HG02970 (cell line): ENCODE data around the gene ABCA12.

ENCODE experiments used
- ATAC-seq: cut with Tn5 transposase; IDR thresholded peaks from one replicate; pipeline ENCODE4 v1.9.1; 2021; ENCODE audit warnings: mild to moderate bottlenecking, moderate library complexity, moderate number of reproducible peaks; ENCODE audit not compliant: unreplicated experiment, low FRiP score

ABCA12 gene

DNA sequence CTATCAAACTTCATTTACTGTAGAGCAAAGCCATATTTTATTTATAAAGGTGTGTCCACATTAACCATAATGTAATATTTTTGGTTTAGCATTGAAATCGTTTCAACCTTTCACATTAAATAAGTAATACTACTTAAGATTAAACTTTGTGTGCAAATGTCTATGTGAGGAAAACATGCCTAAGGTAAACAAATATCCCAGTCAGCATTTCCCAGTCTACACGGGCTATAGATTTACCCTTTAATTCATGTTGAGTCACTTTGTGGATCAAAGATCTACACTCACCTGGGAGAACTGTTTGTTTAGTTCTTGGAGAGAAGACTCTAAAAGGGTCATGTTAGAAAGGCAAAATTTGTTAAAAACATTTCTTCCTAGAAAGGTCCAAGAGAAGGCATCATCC is 89.1 kb downstream of the ABCA12 start:
- ATAC-seq = no peak

DNA sequence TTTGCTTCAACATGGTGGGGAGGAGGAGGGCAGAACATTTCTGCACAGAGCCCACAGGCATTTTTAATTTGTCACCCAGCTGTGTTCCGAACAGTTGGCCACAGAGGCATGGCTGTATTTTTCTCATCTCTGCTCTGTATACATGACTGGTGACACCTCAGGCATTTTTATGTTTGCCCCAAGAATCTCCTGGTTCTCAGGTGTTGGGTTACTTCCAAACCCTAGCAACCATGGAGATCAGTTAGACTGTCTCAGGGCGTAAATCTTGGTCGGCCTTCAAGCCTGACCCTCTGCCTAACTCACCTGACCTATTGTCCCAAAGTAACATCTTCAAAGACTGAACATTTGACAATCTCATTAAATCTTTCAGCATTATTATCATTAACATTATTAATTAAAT is 100.0 kb downstream of the ABCA12 start:
- ATAC-seq = no peak

GRCh38 chr2:215036314-215036713 is 102.1 kb downstream of the ABCA12 start:
- ATAC-seq = no peak

DNA sequence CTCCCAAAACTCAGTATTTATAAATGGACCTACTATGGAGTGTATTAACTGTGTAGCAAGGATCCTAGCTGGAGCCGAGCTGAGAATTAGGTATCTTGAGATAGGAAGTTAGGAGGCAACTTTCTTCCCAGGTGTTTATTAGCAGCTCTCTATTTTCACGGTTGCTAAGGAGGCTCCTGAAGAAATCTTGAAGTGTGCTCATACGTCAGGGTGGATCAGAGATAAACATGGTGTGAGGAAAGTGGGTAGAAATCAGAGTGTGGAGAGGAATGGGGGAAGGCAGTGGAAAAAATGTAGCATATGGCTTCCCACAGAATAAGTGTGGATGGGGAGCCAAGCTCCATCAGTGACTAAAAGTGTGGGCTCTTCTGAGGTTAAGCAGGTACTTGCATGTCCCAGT is 104.3 kb downstream of the ABCA12 start:
- no peak for ATAC-seq

DNA sequence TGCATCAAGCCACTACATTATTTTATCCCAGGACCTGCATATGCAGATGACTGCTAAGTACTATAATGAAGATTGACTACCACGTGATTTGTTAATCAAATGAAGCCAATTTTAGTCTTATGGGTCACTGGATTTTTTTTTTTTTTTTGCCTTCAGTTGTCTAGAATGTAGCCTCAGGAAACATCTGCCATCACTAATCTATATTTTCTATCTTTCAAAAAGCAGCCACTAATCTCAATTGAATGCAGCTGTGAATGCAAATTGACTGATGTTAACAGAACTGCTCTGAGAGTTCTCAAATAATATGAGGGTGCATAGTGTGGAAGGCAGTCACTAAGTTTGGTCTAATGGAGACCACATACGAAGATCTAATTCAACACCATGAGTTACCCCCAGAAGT is 106.3 kb downstream of the ABCA12 start:
- ATAC-seq = no peak

GRCh38 chr2:215031321-215031720 is 107.1 kb downstream of the ABCA12 start:
- no peak for ATAC-seq

DNA sequence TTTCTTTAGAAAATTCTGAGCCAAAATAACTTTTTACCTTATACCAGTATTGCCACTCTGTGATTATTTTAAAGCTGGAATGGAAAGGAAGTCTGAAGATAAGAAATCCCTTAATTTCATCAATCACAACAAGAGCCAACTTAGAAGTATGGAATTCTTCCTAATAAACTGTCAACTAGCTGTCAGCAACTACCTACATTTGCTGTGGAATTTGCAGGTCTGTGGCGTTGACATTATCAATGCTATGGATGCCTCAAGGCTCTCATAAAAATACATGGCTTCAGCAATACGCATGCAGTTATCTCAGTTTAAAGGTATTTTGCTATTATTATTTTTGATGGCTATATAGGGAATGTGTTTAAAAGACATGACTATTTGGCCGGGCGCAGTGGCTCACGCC is 108.5 kb downstream of the ABCA12 start:
- ATAC-seq = no peak

GRCh38 chr2:215028231-215028630 is 110.2 kb downstream of the ABCA12 start:
- no peak for ATAC-seq

GRCh38 chr2:215027779-215028178 is 110.6 kb downstream of the ABCA12 start:
- no peak for ATAC-seq

GRCh38 chr2:215022910-215023309 is 115.5 kb downstream of the ABCA12 start:
- no peak for ATAC-seq

DNA sequence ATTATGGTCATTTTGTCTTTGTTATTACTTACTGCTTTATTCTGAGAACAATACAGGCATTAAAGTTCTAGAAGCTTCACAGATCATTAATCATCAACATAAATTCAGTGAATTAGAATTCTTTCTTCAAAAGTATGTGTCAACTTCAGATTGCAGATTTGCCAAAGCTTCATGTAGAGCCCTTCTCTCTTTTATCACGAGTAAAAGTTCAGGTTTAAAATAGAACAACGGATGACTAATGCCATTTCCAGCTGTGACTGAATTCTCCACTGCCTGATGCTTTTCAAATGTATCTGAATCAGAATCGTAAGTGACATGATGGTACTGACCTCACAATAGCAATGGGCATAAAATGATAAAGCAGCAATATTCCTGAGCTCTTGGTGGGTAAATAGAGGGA is 116.0 kb downstream of the ABCA12 start:
- no peak for ATAC-seq

- no peak for ATAC-seq
Observed at GRCh38 chr2:215020283-215020682, 118.1 kb downstream of the ABCA12 start.

- no peak for ATAC-seq
Observed at GRCh38 chr2:215019521-215020145, 118.8 kb downstream of the ABCA12 start.

- ATAC-seq = no peak
Observed at GRCh38 chr2:215019085-215019484, 119.3 kb downstream of the ABCA12 start.

DNA sequence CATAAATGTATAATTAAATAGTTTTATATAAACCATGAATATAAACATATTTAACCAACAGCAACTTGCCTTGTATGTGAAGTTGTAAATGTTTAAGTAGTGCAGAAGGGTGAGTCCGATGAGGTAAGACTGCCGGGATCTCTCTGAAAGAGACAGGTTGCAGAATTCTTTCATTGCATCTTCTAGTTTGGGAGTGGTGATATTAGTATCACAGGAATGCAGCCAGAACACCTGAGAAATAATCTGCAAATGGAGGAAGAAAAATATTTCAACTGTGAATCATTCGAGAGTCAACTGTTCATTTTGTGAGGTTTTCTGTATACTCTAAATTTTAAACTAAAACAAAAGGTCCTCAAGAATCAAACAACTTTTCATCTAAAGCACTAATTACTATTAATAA is 123.0 kb downstream of the ABCA12 start:
- no peak for ATAC-seq

DNA sequence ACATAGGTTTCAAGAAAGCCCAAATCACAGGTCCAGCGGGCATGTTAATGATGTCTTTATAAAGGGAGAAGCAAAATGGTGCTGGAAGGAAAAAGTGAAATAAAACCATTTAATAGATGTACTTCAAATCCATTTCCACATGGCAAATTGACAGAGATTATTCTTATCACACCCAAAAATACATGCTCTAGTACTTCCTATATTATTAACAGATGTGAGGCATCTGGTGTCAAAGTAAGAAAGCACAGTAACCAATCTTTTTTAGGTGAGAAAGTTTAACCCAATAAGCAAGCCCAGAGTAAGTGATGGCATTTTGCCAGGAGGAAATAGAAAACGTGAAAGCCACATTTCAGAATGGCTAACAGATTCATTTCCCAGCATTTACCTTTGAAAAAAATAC is 128.0 kb downstream of the ABCA12 start:
- ATAC-seq = no peak

GRCh38 chr2:215003001-215003400 is 135.4 kb downstream of the ABCA12 start:
- no peak for ATAC-seq

- no peak for ATAC-seq
Observed at GRCh38 chr2:215002500-215002899, 135.9 kb downstream of the ABCA12 start.

- no peak for ATAC-seq
Observed at GRCh38 chr2:215000721-215001120, 137.7 kb downstream of the ABCA12 start.

- peak; percentile 76 for ATAC-seq
Observed at GRCh38 chr2:214995926-214996670, 142.3 kb downstream of the ABCA12 start.

DNA sequence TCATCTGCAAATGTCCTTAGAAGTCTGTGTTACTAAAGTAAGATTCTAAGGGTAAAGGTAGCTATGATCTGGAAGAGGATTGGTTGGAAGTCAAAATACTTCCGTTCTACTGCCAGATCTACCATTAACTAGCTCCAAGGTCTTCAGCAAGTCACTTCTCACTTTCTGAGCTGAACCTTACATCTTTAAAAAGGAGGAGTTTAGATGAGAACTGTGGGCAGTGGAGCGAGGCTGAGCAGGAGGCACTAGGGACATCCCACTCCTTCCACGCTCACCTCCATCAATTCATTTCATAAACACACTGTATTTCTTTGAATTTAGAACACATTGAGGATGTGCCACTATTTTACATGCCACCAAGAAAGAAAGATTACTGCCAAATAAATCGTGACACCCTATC is 143.0 kb downstream of the ABCA12 start:
- ATAC-seq = no peak

- ATAC-seq = no peak
Observed at GRCh38 chr2:214992911-214993310, 145.5 kb downstream of the ABCA12 start.
